Measurements from ENCODE around the gene CORO6. TPM values are rescaled to one million over a fixed set of nuclear protein-coding genes. Genes with fewer than 3 reads are reported as not detected.

The CORO6 gene
- total and polyA plus RNA-seq, 2 of the 13 experiments (the other 11 are each of a cell fraction or from before 2014, with no cell fraction given), result 0.42 to 0.82 TPM

DNA sequence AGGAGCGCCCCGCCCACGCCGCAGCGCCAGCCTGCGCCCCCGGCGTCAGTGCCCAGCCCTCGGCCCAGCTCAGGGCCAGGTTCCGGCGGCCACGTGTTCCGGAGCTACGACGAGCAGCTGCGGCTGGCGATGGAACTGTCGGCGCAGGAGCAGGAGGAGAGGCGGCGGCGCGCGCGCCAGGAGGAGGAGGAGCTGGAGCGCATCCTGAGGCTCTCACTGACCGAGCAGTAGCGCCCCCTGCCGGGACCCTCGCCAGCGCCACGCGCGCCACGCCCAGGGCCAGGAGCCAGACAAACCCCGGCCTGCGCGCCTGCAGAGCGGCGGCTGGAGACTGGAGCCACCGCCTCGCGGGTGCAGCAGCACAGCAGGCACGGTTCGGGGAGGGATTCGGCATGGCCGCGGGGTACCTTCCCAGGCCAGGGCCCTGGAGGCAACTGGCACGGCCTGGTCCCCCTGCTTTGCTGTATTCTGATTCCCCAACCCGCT, 9.3 kb downstream of the CORO6 start (continued):
- TF ChIP-seq, protein P1, sequence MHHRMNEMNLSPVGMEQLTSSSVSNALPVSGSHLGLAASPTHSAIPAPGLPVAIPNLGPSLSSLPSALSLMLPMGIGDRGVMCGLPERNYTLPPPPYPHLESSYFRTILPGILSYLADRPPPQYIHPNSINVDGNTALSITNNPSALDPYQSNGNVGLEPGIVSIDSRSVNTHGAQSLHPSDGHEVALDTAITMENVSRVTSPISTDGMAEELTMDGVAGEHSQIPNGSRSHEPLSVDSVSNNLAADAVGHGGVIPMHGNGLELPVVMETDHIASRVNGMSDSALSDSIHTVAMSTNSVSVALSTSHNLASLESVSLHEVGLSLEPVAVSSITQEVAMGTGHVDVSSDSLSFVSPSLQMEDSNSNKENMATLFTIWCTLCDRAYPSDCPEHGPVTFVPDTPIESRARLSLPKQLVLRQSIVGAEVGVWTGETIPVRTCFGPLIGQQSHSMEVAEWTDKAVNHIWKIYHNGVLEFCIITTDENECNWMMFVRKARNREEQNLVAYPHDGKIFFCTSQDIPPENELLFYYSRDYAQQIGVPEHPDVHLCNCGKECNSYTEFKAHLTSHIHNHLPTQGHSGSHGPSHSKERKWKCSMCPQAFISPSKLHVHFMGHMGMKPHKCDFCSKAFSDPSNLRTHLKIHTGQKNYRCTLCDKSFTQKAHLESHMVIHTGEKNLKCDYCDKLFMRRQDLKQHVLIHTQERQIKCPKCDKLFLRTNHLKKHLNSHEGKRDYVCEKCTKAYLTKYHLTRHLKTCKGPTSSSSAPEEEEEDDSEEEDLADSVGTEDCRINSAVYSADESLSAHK (CRISPR knock-in tag; IDR thresholded peaks at IDR 0.05; ENCODE audit: borderline replicate concordance), result no peak
- TF ChIP-seq ZFYVE20 (CRISPR knock-in tag; IDR thresholded peaks at IDR 0.05; ENCODE audit: borderline replicate concordance, low read depth) (peak; percentile 94; the same call in 1 of the 2 replicates), RXRA (CRISPR knock-in tag; IDR thresholded peaks at IDR 0.05) (no peak; the same call in 1 of the 2 replicates), GABPA (IDR thresholded peaks at IDR 0.05; ENCODE audit: low read depth, low read length) (no peak), GABPA (CRISPR knock-in tag; IDR thresholded peaks at IDR 0.05; ENCODE audit: low read depth) (no peak), ARID4A (CRISPR knock-in tag; IDR thresholded peaks at IDR 0.05; ENCODE audit: borderline replicate concordance) (peak; percentile 73; the same call in 1 of the 2 replicates), HES4 (CRISPR knock-in tag; IDR thresholded peaks at IDR 0.05; ENCODE audit: borderline replicate concordance) (peak; percentile 86; the same call in 1 of the 2 replicates), ZNF558 (CRISPR knock-in tag; IDR thresholded peaks at IDR 0.05; ENCODE audit: borderline replicate concordance) (no peak), TOPORS (CRISPR knock-in tag; IDR thresholded peaks at IDR 0.05) (peak; percentile 80), NR3C1 (CRISPR knock-in tag; IDR thresholded peaks at IDR 0.05) (no peak), EEA1 (CRISPR knock-in tag; IDR thresholded peaks at IDR 0.05; ENCODE audit: borderline replicate concordance) (peak; percentile 81; the same call in 1 of the 2 replicates), ELF1 (CRISPR knock-in tag; IDR thresholded peaks at IDR 0.05) (no peak), ZNF777 (CRISPR knock-in tag; IDR thresholded peaks at IDR 0.05) (peak; percentile 85), HMG20A (CRISPR knock-in tag; IDR thresholded peaks at IDR 0.05; ENCODE audit: borderline replicate concordance) (no peak), ZFP37 (CRISPR knock-in tag; IDR thresholded peaks at IDR 0.05; ENCODE audit: borderline replicate concordance) (no peak), KLF11 (CRISPR knock-in tag; IDR thresholded peaks at IDR 0.05) (no peak), PAWR (CRISPR knock-in tag; IDR thresholded peaks at IDR 0.05; ENCODE audit: borderline replicate concordance) (no peak), NR2C2 (CRISPR knock-in tag; IDR thresholded peaks at IDR 0.05; ENCODE audit: borderline replicate concordance) (0 out of 2 replicates have a peak, but pooled peaks have one; percentile 42), MTA1 (CRISPR knock-in tag; IDR thresholded peaks at IDR 0.05; ENCODE audit: borderline replicate concordance) (0 out of 2 replicates have a peak, but pooled peaks have one; percentile 64), TOE1 (CRISPR knock-in tag; IDR thresholded peaks at IDR 0.05) (no peak; the same call in 1 of the 2 replicates), ATF3 (CRISPR knock-in tag; IDR thresholded peaks at IDR 0.05) (peak; percentile 39; the same call in 1 of the 2 replicates)
- TF ChIP-seq, protein P2, sequence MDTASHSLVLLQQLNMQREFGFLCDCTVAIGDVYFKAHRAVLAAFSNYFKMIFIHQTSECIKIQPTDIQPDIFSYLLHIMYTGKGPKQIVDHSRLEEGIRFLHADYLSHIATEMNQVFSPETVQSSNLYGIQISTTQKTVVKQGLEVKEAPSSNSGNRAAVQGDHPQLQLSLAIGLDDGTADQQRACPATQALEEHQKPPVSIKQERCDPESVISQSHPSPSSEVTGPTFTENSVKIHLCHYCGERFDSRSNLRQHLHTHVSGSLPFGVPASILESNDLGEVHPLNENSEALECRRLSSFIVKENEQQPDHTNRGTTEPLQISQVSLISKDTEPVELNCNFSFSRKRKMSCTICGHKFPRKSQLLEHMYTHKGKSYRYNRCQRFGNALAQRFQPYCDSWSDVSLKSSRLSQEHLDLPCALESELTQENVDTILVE (CRISPR knock-in tag; IDR thresholded peaks at IDR 0.05), result peak; percentile 34; the same call in 1 of the 2 replicates
